Measurements from ENCODE around the gene PLTP. TPM values are rescaled to one million over a fixed set of nuclear protein-coding genes. Genes with fewer than 3 reads are reported as not detected.

Gene PLTP
- total RNA-seq, 3 donors from 2014 or later: 15.0 to 141 (median 111) TPM

- ATAC-seq: no peak
- no peaks in the 10 kb centered on the region for H3K9me3 ChIP-seq
- no peak for TF ChIP-seq CTCF (IDR thresholded peaks at IDR 0.05)
- peaks cover 11% of the 10 kb centered on the region for H3K4me1 ChIP-seq (ENCODE audit: low read depth)
- DNase-seq: no peak
- H3K4me3 ChIP-seq: no peak overlapping the region
- intact Hi-C loops (cut with DNase I, micrococcal nuclease): no loop called here
- no peaks in the 10 kb centered on the region for H3K36me3 ChIP-seq (ENCODE audit: low read depth)
Measured at GRCh38 chr20:45918779-45919537, 7.0 kb upstream of the PLTP start.

GRCh38 chr20:45918182-45918737, 6.3 kb upstream of the PLTP start:
- DNase-seq (no peak), ATAC-seq (peak; percentile 65)
- TF ChIP-seq CTCF (IDR thresholded peaks at IDR 0.05): no peak
- H3K36me3 ChIP-seq (ENCODE audit: low read depth): no peaks in the 10 kb centered on the region
- intact Hi-C loops (cut with DNase I, micrococcal nuclease): no loop called here
- peaks cover 11% of the 10 kb centered on the region for H3K4me1 ChIP-seq (ENCODE audit: low read depth)
- no peaks in the 10 kb centered on the region for H3K9me3 ChIP-seq
- H3K4me3 ChIP-seq: no peak overlapping the region

GRCh38 chr20:45917790-45918141, 5.8 kb upstream of the PLTP start:
- Histone ChIP-seq H3K4me3 (no peak overlapping the region), H3K36me3 (ENCODE audit: low read depth) (no peaks in the 10 kb centered on the region), H3K9me3 (no peaks in the 10 kb centered on the region), H3K4me1 (ENCODE audit: low read depth) (peaks cover 12% of the 10 kb centered on the region)
- DNase-seq (no peak), ATAC-seq (peak; percentile 6)
- intact Hi-C loops (cut with DNase I, micrococcal nuclease): no loop called here
- no peak for TF ChIP-seq CTCF (IDR thresholded peaks at IDR 0.05)

- Histone ChIP-seq H3K4me3 (no peak overlapping the region), H3K4me1 (ENCODE audit: low read depth) (peaks cover 21% of the 10 kb centered on the region), H3K36me3 (ENCODE audit: low read depth) (no peaks in the 10 kb centered on the region), H3K9me3 (no peaks in the 10 kb centered on the region)
- intact Hi-C loops (cut with DNase I, micrococcal nuclease): no loop called here
- no peak for DNase-seq
- ATAC-seq: no peak
- TF ChIP-seq CTCF (IDR thresholded peaks at IDR 0.05): no peak
Measured at GRCh38 chr20:45913116-45913515, 1.2 kb upstream of the PLTP start.

GRCh38 chr20:45912344-45912682, 358 bp upstream of the PLTP start:
- Histone ChIP-seq H3K36me3 (ENCODE audit: low read depth) (no peaks in the 10 kb centered on the region), H3K9me3 (no peaks in the 10 kb centered on the region), H3K4me1 (ENCODE audit: low read depth) (peaks cover 19% of the 10 kb centered on the region), H3K4me3 (no peak overlapping the region)
- ATAC-seq (no peak), DNase-seq (no peak)
- TF ChIP-seq CTCF (IDR thresholded peaks at IDR 0.05): no peak
- intact Hi-C loops (cut with DNase I, micrococcal nuclease): no loop called here
